CD4-positive, alpha-beta T cell treated with Interferon gamma for 1 hour (primary cell): ENCODE measurements around the gene C2CD3.

Experiments
- DNase-seq: peaks from one replicate; pipeline ENCODE4 v3.0.0-alpha.2; 2020

C2CD3 gene

DNA sequence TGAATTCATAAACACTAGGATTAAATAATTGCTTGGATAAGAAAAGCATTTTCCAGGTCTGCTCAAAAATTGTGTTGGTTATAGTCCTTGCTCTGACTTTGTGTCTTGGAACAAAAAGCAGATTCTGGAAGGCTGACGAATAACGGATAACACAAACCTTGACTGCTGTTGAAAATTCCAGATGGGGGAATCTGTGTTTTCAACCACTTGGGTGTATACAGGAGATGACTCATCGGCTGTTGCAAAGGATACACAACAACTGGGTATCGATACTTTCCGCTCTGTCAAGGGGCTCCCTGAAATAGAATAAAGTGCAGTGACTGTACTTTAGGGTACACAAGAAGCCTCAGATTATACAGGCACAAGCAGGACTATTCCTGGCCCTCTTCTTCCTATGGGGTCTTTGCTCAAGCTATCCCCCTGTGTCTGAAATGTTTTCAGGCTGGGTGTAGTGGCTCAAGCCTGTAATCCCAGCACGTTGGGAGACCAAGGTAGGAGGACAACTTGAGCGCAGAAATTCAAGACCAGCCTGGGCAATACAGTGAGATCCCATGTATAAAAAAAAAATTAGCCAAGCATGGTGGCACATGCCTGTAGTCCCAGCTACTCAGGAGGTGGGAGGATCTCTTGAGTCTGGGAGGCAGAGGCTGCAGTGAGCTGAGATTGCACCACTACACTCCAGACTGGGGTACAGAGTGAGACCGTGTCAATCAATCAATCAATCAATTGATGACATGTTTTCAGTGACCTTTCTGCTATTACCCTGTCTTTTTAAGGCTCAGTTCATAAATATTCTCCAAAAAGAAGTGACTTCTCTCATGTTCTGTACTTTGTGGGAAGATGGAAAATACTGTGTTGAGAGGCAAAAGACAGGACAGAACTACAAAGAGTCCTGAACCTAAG, 113.3 kb downstream of the C2CD3 start:
- no peak for DNase-seq

DNA sequence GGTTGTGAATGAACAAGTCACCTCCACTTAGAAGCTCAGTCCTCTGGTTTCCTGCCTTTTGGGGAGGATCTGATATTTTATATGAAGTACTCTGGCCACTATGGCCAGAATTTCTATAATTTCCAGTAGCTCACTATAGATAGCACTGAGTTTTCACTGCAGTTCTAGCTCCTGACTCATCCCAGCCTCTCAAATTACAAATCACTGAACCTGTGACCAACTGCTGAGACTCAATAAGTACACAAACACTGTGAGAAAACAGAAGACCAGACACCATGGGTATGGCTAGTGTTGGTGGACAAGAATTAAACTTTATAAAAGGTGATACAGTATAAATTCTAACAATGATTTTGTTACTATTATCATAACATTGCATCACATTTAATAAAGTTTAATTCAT, 114.9 kb downstream of the C2CD3 start:
- no peak for DNase-seq

- DNase-seq: no peak
These were observed 120.3 kb downstream of the C2CD3 start for GRCh38 chr11:74050465-74050864.

GRCh38 chr11:74048993-74049392, 121.8 kb downstream of the C2CD3 start:
- DNase-seq: no peak

GRCh38 chr11:74044538-74044937, 126.3 kb downstream of the C2CD3 start:
- DNase-seq: no peak

- no peak for DNase-seq
These were observed 127.4 kb downstream of the C2CD3 start for GRCh38 chr11:74043450-74043849.

DNA sequence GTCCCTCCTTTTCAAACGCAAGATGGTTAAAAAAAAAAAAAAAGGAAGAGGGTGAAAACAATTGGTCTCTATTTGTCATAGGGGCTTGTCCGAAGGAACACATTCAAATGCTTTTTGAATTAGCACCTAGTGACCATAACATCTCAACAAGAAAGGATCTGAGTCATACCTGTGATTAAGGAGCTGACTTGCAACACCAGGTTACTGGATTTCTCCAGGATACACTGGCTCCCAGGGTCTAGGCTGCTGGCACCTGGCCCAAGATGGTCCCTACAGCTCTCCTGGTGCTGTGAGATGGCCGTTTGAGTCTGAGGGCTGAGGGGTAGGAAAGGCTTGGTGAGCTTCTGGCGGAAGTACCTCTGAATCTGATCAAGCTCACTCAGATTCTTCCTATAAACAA, 133.5 kb downstream of the C2CD3 start:
- DNase-seq: no peak

- DNase-seq: no peak
These were observed 135.5 kb downstream of the C2CD3 start for GRCh38 chr11:74035264-74035663.

- peak; percentile 24 for DNase-seq
These were observed 137.8 kb downstream of the C2CD3 start for GRCh38 chr11:74033046-74033445.

DNA sequence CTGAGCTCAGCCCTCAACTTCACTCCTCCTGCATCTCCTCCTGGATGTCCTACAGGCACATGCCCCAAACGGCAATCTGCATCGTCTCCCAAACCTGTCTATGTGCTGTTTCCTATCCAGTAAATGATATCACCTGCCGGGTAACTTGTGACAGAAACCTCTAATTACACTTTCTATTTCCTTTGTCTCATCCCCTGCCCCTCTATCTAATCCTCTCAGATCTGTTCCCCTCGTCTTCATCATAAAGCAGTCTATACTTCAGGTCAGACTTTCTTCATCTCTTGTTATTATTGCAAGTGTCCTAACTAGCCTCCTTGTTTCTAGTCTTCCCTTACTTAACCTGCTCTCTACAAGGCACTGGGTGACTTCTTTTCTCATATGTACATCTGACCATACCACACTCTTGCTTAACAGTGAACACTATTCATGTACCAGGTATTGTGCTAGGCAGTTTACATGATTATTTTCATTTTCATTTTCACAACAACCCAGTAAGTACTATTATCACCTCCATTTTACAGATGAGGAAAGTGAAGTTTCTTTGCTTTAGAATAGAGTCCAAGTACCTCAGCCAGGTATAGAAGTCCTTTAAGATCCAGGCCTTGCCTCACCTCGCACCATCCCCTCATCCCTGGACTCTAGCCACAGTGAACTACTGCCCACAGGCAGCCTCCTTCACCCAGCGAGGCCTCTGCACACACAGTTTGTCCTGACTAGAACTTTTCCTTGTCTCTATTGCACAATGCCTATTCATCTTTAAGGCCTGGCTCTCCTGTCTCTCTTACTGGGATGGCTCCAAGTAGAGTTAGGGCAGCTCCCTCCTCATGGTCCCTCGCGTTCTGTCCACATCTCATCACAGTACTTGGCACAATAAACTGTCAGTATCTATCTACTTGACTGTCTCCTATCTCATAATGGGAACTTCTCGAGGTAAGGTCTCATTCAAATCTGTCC, 139.8 kb downstream of the C2CD3 start:
- DNase-seq: no peak

- peak; percentile 54 for DNase-seq
These were observed 145.2 kb downstream of the C2CD3 start for GRCh38 chr11:74025467-74026166.

GRCh38 chr11:74024261-74025029, 146.4 kb downstream of the C2CD3 start:
- DNase-seq: peak; percentile 67

DNA sequence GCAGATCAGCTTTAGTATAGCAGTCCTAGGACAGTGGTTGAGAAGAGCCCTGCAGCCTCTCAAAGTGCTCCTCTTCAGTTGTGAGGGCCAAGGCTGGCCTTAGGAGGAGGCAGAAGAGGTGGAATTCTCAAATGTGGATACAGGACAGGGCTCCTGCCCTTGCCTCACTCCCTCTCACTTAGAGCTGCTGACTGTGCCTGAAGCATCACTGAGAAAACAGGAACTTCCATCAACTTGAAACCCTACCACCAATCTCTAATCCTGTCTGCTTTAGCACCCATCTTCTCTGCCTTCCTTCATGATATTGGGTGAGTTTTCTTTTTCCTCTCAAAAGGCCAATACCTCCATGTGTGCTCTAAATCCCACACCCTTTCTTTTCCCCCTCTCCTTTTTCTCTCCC, 147.5 kb downstream of the C2CD3 start:
- no peak for DNase-seq

GRCh38 chr11:74022546-74022945, 148.3 kb downstream of the C2CD3 start:
- no peak for DNase-seq

DNA sequence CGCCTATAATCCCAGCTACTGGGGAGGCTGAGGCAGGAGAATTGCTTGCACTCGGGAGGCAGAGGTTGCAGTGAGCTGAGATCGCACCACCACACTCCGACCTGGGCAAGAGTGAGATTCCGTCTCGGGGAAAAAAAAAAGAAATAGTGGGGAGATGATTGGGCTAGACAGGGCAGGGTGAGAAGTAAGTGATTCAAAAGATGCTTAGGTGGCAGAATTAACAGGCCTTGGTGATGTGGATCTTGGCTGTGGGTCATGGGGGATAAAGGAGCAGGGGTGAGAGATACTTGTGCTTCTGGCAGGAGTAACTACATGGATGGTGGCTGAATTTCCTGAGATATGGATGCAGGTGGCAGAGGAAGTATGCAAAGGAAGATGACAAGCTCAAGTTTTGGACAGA, 148.8 kb downstream of the C2CD3 start:
- DNase-seq: no peak

DNA sequence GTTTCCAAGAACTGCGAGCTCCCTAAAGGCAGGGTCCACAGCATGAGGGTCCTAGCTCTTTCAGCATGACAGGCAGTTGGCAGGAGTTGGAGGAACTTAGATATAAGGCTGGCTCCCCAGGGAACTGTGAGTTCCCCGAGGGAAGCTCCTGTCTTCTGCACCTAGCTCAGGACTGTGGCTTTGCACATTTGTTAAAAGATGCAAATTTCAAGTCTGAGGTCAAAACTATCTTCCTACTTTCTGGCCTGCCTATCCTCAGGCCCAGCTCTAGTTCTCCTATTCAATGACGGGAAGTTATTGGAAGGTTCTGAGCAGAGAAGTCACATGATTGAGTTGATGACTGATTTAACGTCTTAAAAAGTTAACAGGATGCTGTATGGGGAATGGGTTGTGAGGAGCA, 150.3 kb downstream of the C2CD3 start:
- peak; percentile 45 for DNase-seq

- no peak for DNase-seq
These were observed 150.9 kb downstream of the C2CD3 start for GRCh38 chr11:74019860-74020259.

DNA sequence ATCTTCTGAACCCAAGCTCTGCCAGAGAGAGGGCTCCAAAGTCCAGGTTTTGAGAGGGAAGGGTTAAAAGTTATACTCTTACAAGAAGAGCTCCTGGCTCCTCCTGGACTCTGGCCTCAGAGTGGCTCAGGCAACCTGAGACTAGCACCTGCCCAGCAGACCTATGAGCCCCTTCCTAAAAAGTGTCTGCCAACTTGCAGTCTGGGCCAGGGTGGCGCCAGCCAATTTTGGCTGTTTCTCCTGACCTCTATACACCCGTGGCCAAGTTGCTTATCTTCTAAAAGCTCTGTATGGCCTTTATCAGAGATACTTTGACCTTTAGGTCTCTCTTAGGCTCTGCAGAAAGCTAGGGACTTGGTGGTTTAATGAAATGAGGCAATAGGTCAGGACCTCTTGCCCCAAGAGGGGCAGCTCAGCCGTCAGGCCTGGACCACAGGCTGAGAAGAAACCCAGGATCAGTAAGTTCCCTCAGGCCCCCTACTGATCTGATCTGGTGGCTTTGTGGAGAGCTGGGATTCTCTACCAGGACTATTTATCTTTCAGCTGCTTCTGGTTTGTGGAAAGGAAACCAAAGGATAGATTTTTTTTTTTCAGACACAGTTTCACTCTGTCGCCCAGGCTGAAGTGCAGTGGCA, 151.6 kb downstream of the C2CD3 start:
- DNase-seq: no peak

- peak; percentile 66 for DNase-seq
These were observed 152.3 kb downstream of the C2CD3 start for GRCh38 chr11:74018331-74019005.

- no peak for DNase-seq
These were observed 153.2 kb downstream of the C2CD3 start for GRCh38 chr11:74017631-74018030.
